Jurkat, Clone E6-1 (cell line): ENCODE measurements around the gene AHNAK.
"Not testable (repeated sequence)": the region's sequence is repeated elsewhere in the genome, so short reads cannot be mapped to it uniquely, and the experiment has no call there.

Source experiments
- DNase-seq: peaks from one replicate; pipeline ENCODE4 v3.0.0-alpha.2; 2011; ENCODE audit warnings: low read depth, low spot score
- H3K4me3 ChIP-seq: 2 replicates; pipeline ENCODE4 v1.5.1; 2011; ENCODE audit warnings: mild to moderate bottlenecking, low read length, control low read depth, moderate library complexity

AHNAK gene

GRCh38 chr11:62400281-62400680 is 146.3 kb downstream of the AHNAK start:
- H3K4me3 ChIP-seq = no peak overlapping the region
- no peak for DNase-seq

DNA sequence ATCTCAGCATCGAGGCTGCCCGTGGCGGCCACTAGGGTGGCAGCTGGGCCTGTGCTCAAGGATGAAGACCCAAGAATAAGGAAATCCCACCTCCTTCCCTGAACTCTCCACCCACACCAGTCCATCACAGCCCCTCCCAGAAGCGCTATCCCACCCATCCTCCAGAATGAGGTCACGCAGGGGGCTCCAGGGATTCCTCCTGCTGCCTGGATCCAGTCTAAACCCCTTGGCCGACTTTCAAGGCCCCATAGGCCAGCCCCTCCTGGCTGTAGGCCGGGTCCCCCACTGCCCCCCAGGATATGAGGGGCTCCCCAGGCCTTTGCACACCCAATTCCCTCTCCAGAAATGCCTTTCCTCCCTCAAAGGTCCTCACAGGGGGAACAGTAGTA is 146.7 kb downstream of the AHNAK start:
- no peak overlapping the region for H3K4me3 ChIP-seq

DNA sequence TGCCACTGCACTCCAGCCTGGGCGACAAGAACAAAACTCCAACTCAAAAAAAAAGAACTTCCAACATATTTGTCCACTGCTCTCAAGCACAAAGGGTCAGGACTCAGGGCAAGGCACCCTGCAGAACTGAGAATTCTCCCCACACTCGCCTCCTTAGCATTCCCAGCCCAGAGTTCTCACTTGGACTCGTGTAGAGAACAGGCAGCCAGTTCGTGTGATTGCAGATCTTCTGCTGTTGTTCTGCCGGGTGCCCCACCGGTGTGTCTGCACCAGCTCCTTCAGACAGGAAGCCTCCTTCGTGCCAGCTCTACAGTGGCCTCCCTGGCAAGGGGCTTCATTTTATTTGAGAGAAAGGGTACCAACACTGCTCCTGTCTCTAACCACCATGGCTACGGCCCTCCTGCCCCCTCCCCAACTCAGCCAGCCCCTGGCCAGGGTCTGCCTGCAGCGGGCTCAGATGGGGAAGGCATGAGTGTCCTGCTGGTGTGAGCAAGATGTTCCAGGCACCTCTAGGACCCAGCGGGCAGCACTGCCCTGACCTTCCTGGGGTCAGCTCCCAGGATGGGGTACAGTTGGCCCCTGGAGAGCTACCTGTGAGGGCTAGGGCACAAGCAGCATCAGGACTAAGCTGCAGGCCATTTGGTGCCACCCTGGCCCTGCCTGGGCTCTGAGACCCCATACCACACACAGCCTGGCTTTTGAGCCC is 147.3 kb downstream of the AHNAK start:
- H3K4me3 ChIP-seq = no peak overlapping the region
- no peak for DNase-seq

More for the DNA sequence above, 146.7 kb downstream of the AHNAK start:
- DNase-seq = no peak

- DNase-seq = peak; percentile 34
These were observed 148.3 kb downstream of the AHNAK start for GRCh38 chr11:62398011-62398994.

GRCh38 chr11:62395885-62396551 is 150.6 kb downstream of the AHNAK start:
- no peak overlapping the region for H3K4me3 ChIP-seq
- no peak for DNase-seq

More at GRCh38 chr11:62398011-62398994, 148.3 kb downstream of the AHNAK start:
- no peak overlapping the region for H3K4me3 ChIP-seq

GRCh38 chr11:62394825-62395538 is 151.6 kb downstream of the AHNAK start:
- H3K4me3 ChIP-seq = no peak overlapping the region

GRCh38 chr11:62393735-62394134 is 152.9 kb downstream of the AHNAK start:
- H3K4me3 ChIP-seq = no peak overlapping the region
- DNase-seq = no peak

More at GRCh38 chr11:62394825-62395538, 151.6 kb downstream of the AHNAK start:
- peak; percentile 63 for DNase-seq

- H3K4me3 ChIP-seq = no peak overlapping the region
- DNase-seq = peak; percentile 28
These were observed 153.5 kb downstream of the AHNAK start for GRCh38 chr11:62393061-62393611.

DNA sequence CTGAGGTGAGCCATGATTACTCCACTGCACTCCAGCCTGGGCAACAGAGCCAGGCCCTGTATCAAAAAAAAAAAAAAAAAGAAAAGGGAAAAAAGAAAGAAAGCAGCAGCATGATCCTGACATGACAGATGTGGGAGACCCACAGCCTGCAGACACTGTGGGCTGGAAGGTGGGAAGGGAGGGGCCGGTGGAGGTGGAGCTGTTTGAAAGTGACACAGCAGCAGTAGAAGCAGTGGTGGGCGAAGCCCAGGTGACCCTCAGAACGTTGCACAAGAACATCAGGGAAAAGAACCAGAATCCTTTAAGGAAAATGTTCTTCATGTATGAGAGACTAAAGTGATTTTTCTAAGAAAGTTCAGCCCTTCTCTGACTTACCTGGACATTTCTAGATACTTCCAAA is 154.1 kb downstream of the AHNAK start:
- DNase-seq = no peak
- H3K4me3 ChIP-seq = no peak overlapping the region

GRCh38 chr11:62391642-62392425 is 154.8 kb downstream of the AHNAK start:
- no peak overlapping the region for H3K4me3 ChIP-seq

GRCh38 chr11:62390722-62391121 is 155.9 kb downstream of the AHNAK start:
- H3K4me3 ChIP-seq = no peak overlapping the region
- DNase-seq = no peak

More at GRCh38 chr11:62391642-62392425, 154.8 kb downstream of the AHNAK start:
- no peak for DNase-seq

GRCh38 chr11:62390237-62390636 is 156.4 kb downstream of the AHNAK start:
- H3K4me3 ChIP-seq = no peak overlapping the region
- no peak for DNase-seq

GRCh38 chr11:62388999-62389398 is 157.6 kb downstream of the AHNAK start:
- DNase-seq = no peak
- H3K4me3 ChIP-seq = no peak overlapping the region

DNA sequence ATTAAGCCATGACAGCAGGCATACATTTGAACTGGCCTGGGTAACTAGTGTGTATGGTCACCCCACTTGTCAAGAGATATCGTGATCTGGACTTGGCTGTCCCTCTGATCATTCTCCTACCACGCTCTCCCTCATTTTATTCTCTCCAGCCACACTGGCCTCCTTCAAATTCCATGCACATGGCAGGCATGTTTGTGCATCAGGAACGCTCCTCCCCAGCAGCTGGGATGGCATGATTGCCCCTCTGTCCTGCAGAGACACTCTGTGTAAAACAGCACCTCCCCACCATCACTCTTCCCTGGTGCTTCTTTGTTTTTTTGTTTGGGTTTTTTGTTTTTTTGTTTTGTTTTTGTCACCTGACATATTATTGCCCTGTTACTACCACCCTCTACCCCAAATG is 159.2 kb downstream of the AHNAK start:
- H3K4me3 ChIP-seq = no peak overlapping the region
- DNase-seq = no peak

- DNase-seq = peak; percentile 39
- not testable (repeated sequence) for H3K4me3 ChIP-seq
These were observed 160.5 kb downstream of the AHNAK start for GRCh38 chr11:62386083-62386482.

GRCh38 chr11:62383822-62384221 is 162.8 kb downstream of the AHNAK start:
- no peak overlapping the region for H3K4me3 ChIP-seq
- no peak for DNase-seq
